Inflammatory macrophage treated with lipopolysaccharide for 4 hours (primary cell): ENCODE results near the gene PKDCC.

Source experiments
- DNase-seq: peaks from one replicate; pipeline ENCODE4 v3.0.0-alpha.2; 2020

Gene PKDCC

GRCh38 chr2:42092084-42092996, 44.5 kb downstream of the PKDCC start:
- peak; percentile 82 for DNase-seq

DNA sequence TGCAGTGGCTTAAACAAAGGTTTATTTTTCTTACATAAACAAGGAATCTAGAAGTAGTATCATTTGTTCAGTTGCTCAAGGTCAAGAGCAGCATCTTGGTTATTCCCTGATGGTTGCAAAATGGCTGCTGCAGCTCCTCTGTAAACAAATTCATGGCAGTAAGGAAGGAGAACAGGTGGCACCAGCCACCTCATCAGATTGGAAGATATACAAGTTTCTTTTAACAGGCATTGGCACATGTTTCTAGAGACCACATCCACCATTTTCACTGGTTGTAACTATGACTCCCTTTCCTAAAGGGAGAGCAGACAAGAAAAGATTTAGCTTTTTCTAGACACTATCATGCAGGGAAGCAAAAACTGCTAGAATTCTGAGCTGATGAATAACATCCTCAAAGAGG, 46.3 kb downstream of the PKDCC start:
- no peak for DNase-seq

- peak; percentile 81 for DNase-seq
Observed at GRCh38 chr2:42095923-42096408, 48.1 kb downstream of the PKDCC start.

DNA sequence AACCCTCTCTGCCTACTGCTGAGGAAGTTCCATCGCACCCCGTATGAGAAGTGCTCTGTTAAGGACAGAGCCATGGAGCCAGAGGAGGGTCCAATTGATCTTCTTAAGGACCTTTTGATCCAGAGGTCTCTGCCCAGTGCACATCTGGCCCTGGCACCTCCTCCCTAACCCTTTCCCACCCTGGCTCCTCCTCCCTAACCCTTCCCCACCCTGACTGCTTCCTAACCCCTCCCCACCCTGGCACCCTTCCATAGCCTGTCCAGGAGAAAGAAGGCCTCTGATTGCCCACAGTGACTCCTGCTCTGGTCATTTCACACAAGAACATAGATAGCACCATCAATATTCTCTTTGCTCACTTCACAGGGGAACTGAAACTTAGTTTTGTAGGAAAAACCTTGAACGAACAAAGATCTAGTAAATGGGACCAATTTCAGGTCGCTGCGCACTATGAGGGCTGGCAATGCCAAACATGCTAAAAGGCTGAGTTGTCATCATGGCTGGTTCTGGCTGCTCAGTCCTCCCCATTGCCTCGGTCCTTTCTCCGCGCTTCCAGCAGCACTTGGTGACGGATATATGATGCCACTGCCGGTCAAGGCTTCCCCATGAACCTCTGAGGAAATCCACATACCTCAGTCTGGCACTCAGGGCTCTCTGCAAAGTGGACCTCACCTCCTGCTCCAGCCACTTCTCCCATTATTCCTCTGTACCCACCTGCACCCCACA, 49.2 kb downstream of the PKDCC start:
- DNase-seq: peak; percentile 59

DNA sequence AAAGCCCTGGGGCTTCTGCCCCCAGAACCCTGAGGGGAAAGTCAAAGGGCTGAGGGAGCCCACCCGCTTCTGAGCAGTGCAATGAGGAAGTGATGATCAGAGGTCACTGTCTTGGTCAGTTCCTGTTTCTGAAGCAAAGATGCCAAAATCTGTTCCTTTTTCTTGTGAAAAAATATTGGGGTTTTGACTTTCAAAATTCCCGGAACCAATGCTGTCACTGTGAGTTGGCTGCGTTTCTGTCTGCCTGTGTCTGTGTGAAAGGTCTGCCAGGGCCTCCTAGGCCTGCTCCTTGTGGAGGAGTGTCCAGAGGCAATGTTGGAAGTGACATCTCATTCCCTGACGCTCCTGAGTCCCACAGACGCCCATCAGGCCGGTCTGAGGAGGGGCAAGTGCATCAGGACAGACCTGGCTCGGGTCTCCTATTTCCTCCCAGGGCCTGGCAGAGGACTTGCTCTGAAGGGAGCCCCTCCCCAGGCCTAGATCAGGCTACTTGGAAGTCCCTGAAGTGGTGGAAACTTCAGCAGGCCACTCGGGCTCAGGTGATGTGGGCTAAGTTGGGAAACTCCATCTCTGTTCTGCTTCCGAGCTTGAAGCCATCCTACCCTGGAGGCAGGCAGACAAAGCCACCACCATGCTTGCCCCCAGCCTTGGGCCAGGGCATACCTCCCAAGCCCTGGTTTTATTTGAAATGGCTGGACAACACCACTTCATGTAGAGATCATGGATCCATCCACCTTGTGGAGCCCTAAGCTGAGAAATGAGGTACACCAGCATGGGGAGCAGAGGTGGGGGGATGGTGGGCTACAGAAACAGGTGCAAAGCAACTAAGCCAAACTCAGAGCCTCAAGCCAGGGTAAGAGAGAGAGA, 51.0 kb downstream of the PKDCC start:
- peak; percentile 97 for DNase-seq

GRCh38 chr2:42099438-42100173, 51.8 kb downstream of the PKDCC start:
- DNase-seq: peak; percentile 71

- no peak for DNase-seq
Observed at GRCh38 chr2:42100683-42101205, 52.9 kb downstream of the PKDCC start.

GRCh38 chr2:42101206-42102023, 53.6 kb downstream of the PKDCC start:
- peak; percentile 39 for DNase-seq

- DNase-seq: peak; percentile 97
Observed at GRCh38 chr2:42102024-42102590, 54.3 kb downstream of the PKDCC start.

- peak; percentile 58 for DNase-seq
Observed at GRCh38 chr2:42102591-42103450, 55.0 kb downstream of the PKDCC start.

GRCh38 chr2:42103829-42104228, 56.0 kb downstream of the PKDCC start:
- no peak for DNase-seq

DNA sequence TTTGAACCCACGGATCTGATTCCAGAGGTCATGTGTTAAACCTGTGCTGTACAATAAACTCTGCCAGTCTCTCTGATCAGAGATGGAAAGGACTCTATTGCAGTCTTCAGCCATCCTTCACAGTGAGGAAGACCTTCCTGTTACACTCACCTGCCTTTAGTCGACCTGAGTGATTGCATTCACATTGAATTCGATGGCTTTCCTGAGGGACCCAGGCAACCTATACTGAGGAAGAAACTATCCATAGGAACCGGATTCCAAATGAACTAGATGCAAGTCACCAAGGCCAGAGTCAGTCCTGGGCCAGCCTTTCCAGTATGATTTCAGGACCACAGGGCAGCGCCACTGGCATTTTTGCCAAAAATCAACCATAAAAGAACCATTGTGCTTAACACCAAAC, 56.8 kb downstream of the PKDCC start:
- DNase-seq: no peak

DNA sequence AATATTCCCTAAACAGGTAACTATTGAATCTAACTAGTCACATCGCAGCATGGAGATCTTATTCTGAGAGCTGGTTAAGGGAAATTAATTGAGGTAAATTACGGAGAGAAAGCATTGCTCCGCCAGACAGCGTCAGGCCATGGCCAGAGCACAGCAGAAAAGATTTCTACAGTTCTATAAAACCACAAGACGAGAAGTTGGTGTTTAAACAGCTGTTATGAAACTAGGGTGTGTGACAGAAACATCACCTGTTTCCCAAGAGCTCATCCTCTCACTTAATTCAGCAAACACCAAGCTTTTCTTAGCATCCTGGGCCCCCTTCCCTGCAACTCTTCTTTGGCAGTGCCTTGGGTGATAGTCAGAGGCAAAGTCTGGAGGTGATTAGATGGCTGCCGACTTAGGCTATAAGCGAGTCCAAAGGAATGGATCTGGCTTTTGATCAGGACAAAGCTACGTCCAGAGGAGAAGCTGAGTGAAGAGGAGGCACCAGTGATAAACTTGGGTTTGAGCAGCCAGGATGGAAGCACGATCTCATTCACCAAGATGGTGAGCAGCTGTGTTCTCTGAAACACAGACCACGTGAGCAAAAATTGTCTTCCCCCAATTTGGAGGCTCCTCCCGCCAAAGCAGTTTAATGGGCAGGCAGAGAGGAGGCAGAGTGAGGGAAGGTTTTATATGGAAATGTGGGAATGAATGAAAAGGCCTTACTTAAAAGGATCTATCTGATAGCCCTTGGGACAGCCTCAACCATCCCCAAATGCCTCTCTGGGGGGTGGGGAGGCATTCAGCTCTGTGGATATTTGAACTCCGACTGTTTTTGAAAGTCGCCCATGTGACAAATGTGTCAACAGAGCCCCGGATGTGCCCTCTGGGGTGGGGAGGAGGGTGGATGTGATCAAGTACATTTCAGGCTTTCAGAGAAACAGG, 57.8 kb downstream of the PKDCC start:
- peak; percentile 91 for DNase-seq

GRCh38 chr2:42106257-42106816, 58.5 kb downstream of the PKDCC start:
- DNase-seq: no peak

DNA sequence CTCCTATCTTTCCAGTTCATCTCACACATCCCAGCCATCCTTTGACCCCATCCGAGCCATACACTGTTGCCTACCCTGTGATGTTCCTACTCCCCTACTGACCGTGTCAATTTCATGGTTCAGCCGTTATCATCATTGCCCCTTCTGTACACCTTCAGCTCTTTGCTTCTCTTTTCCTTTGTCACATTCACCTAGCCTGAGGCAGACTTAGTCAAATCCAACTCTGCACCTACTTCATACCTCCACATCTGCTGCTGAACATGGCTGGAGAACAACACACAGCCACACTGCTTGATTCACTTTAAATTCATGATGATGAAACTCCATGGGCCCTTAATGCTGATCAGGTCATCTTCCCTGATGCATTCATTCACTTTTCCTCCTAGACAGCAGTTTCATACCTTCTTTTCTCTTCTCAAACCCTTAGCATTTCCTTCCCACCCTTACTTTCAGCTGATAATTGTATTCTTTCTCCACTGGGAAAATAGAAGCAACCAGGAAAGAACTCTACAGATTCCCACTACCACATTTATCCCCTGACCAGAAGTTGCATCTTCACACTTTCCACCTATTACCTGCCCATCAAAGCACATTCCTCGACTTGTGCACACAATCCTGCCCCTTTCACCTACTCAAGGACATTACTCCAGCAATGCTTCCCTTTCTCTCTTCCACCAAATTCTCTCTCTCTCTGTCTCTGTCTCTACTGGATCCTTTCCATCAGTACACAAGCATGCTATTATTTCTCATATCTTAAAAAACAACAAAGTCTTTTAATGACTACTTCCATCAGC, 59.6 kb downstream of the PKDCC start:
- no peak for DNase-seq
